A673 (cell line): ENCODE results near the gene PPP4C.

ENCODE experiments used
- EZH2 ChIP-seq: fragments of 200-600 bp; sonication (generic); IDR thresholded peaks from 2 replicates; pipeline ENCODE4 v1.6.1; 2017; ENCODE audit warnings: borderline replicate concordance, low read depth, mild to moderate bottlenecking, mixed read lengths, antibody characterized with exemption, low read length; ENCODE audit not compliant: poor library complexity, severe bottlenecking
- TF ChIP-seq, protein P1 (sequence below): fragments of 300-800, 200-600 bp; sonication (generic); conservative IDR thresholded peaks from 2 replicates; pipeline ENCODE4 v1.5.1; 2017; ENCODE audit warnings: low read depth, mild to moderate bottlenecking, antibody characterized with exemption, low read length, moderate library complexity, mixed read lengths

DNA sequence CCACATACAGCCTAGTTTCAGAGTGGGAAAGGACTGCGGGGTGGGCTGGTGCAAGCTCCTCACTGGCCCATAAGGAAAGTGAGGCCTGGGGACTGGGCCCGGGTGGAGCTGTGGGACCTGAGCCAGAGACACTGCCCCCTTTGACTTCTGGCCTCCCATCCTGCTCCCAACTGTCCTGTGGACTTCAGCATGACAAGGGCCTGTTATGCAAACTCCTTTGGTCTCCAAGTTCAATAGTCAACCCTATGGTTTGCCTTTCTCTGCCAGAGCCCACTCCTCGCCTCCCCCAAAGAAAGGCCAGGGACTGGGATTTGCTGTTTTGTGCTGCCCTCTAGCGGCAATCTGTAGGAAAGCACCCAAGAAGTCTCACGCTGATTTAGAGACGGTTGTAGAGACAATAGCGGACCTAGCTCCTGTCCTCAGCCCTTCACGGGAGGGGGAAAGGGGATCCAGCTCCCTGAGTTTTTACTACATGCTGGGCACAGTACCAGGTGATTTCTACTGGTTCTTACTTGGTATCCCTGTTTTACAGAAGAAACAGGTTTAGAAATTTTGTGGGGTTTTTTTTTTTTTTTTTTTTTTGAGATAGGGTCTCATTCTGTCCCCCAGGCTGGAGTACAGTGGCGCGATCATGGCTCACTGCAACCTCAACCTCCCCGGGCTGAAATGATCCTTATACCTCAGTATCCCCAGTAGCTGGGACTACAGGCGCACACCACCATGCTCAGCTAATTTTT lies 43.5 kb upstream of the PPP4C start:
- TF ChIP-seq, protein P1, sequence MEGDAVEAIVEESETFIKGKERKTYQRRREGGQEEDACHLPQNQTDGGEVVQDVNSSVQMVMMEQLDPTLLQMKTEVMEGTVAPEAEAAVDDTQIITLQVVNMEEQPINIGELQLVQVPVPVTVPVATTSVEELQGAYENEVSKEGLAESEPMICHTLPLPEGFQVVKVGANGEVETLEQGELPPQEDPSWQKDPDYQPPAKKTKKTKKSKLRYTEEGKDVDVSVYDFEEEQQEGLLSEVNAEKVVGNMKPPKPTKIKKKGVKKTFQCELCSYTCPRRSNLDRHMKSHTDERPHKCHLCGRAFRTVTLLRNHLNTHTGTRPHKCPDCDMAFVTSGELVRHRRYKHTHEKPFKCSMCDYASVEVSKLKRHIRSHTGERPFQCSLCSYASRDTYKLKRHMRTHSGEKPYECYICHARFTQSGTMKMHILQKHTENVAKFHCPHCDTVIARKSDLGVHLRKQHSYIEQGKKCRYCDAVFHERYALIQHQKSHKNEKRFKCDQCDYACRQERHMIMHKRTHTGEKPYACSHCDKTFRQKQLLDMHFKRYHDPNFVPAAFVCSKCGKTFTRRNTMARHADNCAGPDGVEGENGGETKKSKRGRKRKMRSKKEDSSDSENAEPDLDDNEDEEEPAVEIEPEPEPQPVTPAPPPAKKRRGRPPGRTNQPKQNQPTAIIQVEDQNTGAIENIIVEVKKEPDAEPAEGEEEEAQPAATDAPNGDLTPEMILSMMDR = peak; percentile 94
- no peak for TF ChIP-seq EZH2
